Thyroid gland (tissue), 4 donors: ENCODE measurements around the gene RNF151. TPM values are rescaled to one million over a fixed set of nuclear protein-coding genes. Genes with fewer than 3 reads are reported as not detected.
A peak's percentile ranks its signal among the peaks of the same experiment; 100 is the strongest.

Experiments used
- DNase-seq, 2 donors: peaks; one replicate each; pipeline ENCODE4 v3.0.0-alpha.2; 2019
- H3K27ac ChIP-seq, 3 donors: fragments of 200-600 bp; sonication (generic); 1 replicate in 2 of 3; 2 replicates in 1 of 3; pipeline ENCODE4 v1.5.1; 2016 to 2019; ENCODE audit warnings: mild to moderate bottlenecking in 1 of 3, moderate library complexity in 1 of 3
- H3K27me3 ChIP-seq: fragments of 200-600 bp; sonication (generic); one replicate; pipeline ENCODE4 v1.5.1; 2019
- H3K36me3 ChIP-seq, 2 donors: fragments of 200-600 bp; sonication (generic); one replicate each; pipeline ENCODE4 v1.5.1; 2016 to 2019
- H3K4me1 ChIP-seq, 2 donors: fragments of 200-600 bp; sonication (generic); one replicate each; pipeline ENCODE4 v1.5.1; 2017 to 2019
- H3K4me3 ChIP-seq, 3 donors: fragments of 200-600 bp; sonication (generic); replicated peaks in 1 of 3; 1 replicate in 2 of 3; 2 replicates in 1 of 3; pipeline ENCODE4 v1.5.1; 2016; ENCODE audit warnings: mild to moderate bottlenecking in 1 of 3
- H3K9me3 ChIP-seq: fragments of 200-600 bp; sonication (generic); one replicate; pipeline ENCODE4 v1.5.1; 2017
- CTCF ChIP-seq, 6 experiments: fragments of 200-600 bp in 3 of 6; fragments of 450-650 bp in 3 of 6; sonication (generic) in 3 of 6; IDR thresholded peaks; one replicate each; pipeline ENCODE4 v1.5.1; 2016 to 2019; ENCODE audit warnings: antibody characterized with exemption in 6 of 6, mild to moderate bottlenecking in 2 of 6, inconsistent platforms in 1 of 6, moderate library complexity in 1 of 6
- POLR2A ChIP-seq, 2 donors: fragments of 450-650 bp; IDR thresholded peaks; one replicate each; pipeline ENCODE4 v1.6.1; 2017; ENCODE audit warnings: antibody characterized with exemption in 2 of 2, mild to moderate bottlenecking in 2 of 2, moderate library complexity in 1 of 2
- WGBS, 2 donors: methylation state at CpG; one replicate each; pipeline ENCODE4 v1.1.5; 2017; 5-methylcytosine and 5-hydroxymethylcytosine counted together
- intact Hi-C: fragments of 100-400 bp; cut with DNase I; formaldehyde crosslinking; loops from one replicate; pipeline ENCODE4 v1.15.1; 2023
- total RNA-seq, 4 donors: library from RNA; depleted of rRNA; stranded (reverse); fragments of >200 nt; gene quantifications; one replicate each; pipeline ENCODE4 v1.2.3, GENCODE V29; 2016

The RNF151 gene
- total RNA-seq, 4 donors from 2014 or later: not detected

- no peaks in the 10 kb centered on the region for H3K9me3 ChIP-seq
- H3K4me1 ChIP-seq: peaks cover 8 to 20% of the 10 kb centered on the region in 2 donors
- peak within 1 kb of the TSS; percentile 64 to 93 (median 73) for H3K4me3 ChIP-seq
- intact Hi-C loops: no loop called here
- TF ChIP-seq POLR2A (IDR thresholded peaks at IDR 0.05) (peak in 1 of 2 donors; percentile 83), CTCF (IDR thresholded peaks at IDR 0.05) (peak in 1 of 6 experiments; percentile 32)
- peaks cover 0 to 7% of the 10 kb centered on the region in 2 donors for H3K36me3 ChIP-seq
- peak; percentile 100 for DNase-seq
- H3K27ac ChIP-seq: peak within 1 kb of the TSS; percentile 51 to 56 (median 55)
- H3K27me3 ChIP-seq: no peaks in the 10 kb centered on the region
- 3 to 7% methylated on average over 22 to 48 of the region's 77 CpGs for WGBS, 2 donors
Observed at GRCh38 chr16:1942810-1943726, 23.6 kb upstream of the RNF151 start, which contains the start of gene MSRB1. MSRB1 (minus strand) TSS chr16:1943199; CDS start chr16:1943156, 43 bp downstream.

GRCh38 chr16:1944612-1945199 is 21.9 kb upstream of the RNF151 start:
- WGBS, 2 donors: 82 to 89% methylated on average over 20 of the region's 21 CpGs
- DNase-seq: no peak
- intact Hi-C loops: no loop called here
- TF ChIP-seq POLR2A (IDR thresholded peaks at IDR 0.05) (no peak), CTCF (IDR thresholded peaks at IDR 0.05) (no peak)
- no peak overlapping the region for H3K27ac ChIP-seq
- H3K9me3 ChIP-seq: no peaks in the 10 kb centered on the region
- H3K27me3 ChIP-seq: no peaks in the 10 kb centered on the region
- H3K36me3 ChIP-seq: peaks cover 0 to 4% of the 10 kb centered on the region in 2 donors
- no peak overlapping the region for H3K4me3 ChIP-seq
- H3K4me1 ChIP-seq: peaks cover 8 to 20% of the 10 kb centered on the region in 2 donors

GRCh38 chr16:1945559-1946391 is 20.9 kb upstream of the RNF151 start:
- TF ChIP-seq POLR2A (IDR thresholded peaks at IDR 0.05) (no peak), CTCF (IDR thresholded peaks at IDR 0.05) (no peak)
- intact Hi-C loops: no loop called here
- WGBS, 2 donors: 85 to 87% methylated on average over 12 to 14 of the region's 19 CpGs
- peaks cover 8 to 20% of the 10 kb centered on the region in 2 donors for H3K4me1 ChIP-seq
- no peak overlapping the region for H3K4me3 ChIP-seq
- no peaks in the 10 kb centered on the region for H3K36me3 ChIP-seq
- no peak overlapping the region for H3K27ac ChIP-seq
- DNase-seq: no peak
- no peaks in the 10 kb centered on the region for H3K9me3 ChIP-seq
- H3K27me3 ChIP-seq: no peaks in the 10 kb centered on the region

GRCh38 chr16:1946495-1947368 is 19.9 kb upstream of the RNF151 start:
- peaks cover 8 to 16% of the 10 kb centered on the region in 2 donors for H3K4me1 ChIP-seq
- H3K27me3 ChIP-seq: no peaks in the 10 kb centered on the region
- no peak overlapping the region for H3K4me3 ChIP-seq
- H3K36me3 ChIP-seq: no peaks in the 10 kb centered on the region
- 86 to 92% methylated on average over 7 to 14 of the region's 38 CpGs for WGBS, 2 donors
- intact Hi-C loops: no loop called here
- no peaks in the 10 kb centered on the region for H3K9me3 ChIP-seq
- no peak for TF ChIP-seq CTCF (IDR thresholded peaks at IDR 0.05)
- no peak for TF ChIP-seq POLR2A (IDR thresholded peaks at IDR 0.05)
- no peak for DNase-seq
- H3K27ac ChIP-seq: no peak overlapping the region
